ENCODE measurements around the gene NNT.
"Not testable (repeated sequence)": the region's sequence is repeated elsewhere in the genome, so short reads cannot be mapped to it uniquely, and the experiment has no call there.

The NNT gene

GRCh38 chr5:43555895-43556606 is 46.9 kb upstream of the NNT start:
- H3K9ac ChIP-seq (ENCODE audit: low read depth, low read length, poor library complexity, severe bottlenecking), result peak overlapping the region; percentile 97
- H3F3A ChIP-seq (ENCODE audit: low read depth), result no peaks in the 10 kb centered on the region
- peak overlapping the region; percentile 100 for H3K4me3 ChIP-seq (ENCODE audit: low read length, poor library complexity, severe bottlenecking)
- no peaks in the 10 kb centered on the region for H3K9me2 ChIP-seq (replicated peaks; ENCODE audit: low read depth, low read length)
- H3K4me2 ChIP-seq (ENCODE audit: low read depth, low read length, poor library complexity, severe bottlenecking), result peak overlapping the region; percentile 98
- peaks cover 9% of the 10 kb centered on the region for H3K36me3 ChIP-seq (ENCODE audit: insufficient read depth, low read length)
- H4K20me1 ChIP-seq (ENCODE audit: insufficient read depth, low read length, poor library complexity, severe bottlenecking), result peaks cover 46% of the 10 kb centered on the region
- peaks cover 54% of the 10 kb centered on the region for H3K79me2 ChIP-seq (ENCODE audit: insufficient read depth, low read length)
- no peaks in the 10 kb centered on the region for H3K27me3 ChIP-seq (ENCODE audit: insufficient read depth, low read length, poor library complexity, severe bottlenecking)
- no peak for TF ChIP-seq EZH2phosphoT487 (IDR thresholded peaks at IDR 0.05; ENCODE audit: borderline replicate concordance)
- TF ChIP-seq CTCF (conservative IDR thresholded peaks at IDR 0.05; ENCODE audit: low read length), result no peak; the same call in 1 of the 2 replicates
- H3K9me3 ChIP-seq (ENCODE audit: insufficient read depth, low read depth, low read length), result no peaks in the 10 kb centered on the region
- peaks cover 54% of the 10 kb centered on the region for H3K4me1 ChIP-seq (ENCODE audit: insufficient read depth, low read length, poor library complexity, severe bottlenecking)
- H2AFZ ChIP-seq (ENCODE audit: low read length), result peak overlapping the region; percentile 94

GRCh38 chr5:43556607-43556856 is 46.4 kb upstream of the NNT start:
- Histone ChIP-seq H3K4me3 (ENCODE audit: low read length, poor library complexity, severe bottlenecking) (peak overlapping the region; percentile 100), H3K4me2 (ENCODE audit: low read depth, low read length, poor library complexity, severe bottlenecking) (peak overlapping the region; percentile 98), H2AFZ (ENCODE audit: low read length) (peak overlapping the region; percentile 98), H3K9ac (ENCODE audit: low read depth, low read length, poor library complexity, severe bottlenecking) (peak overlapping the region; percentile 97), H4K20me1 (ENCODE audit: insufficient read depth, low read length, poor library complexity, severe bottlenecking) (peaks cover 41% of the 10 kb centered on the region), H3K4me1 (ENCODE audit: insufficient read depth, low read length, poor library complexity, severe bottlenecking) (peaks cover 51% of the 10 kb centered on the region), H3K79me2 (ENCODE audit: insufficient read depth, low read length) (peaks cover 49% of the 10 kb centered on the region)
- H3F3A ChIP-seq (ENCODE audit: low read depth); H3K9me2 ChIP-seq (replicated peaks; ENCODE audit: low read depth, low read length); H3K27me3 ChIP-seq (ENCODE audit: insufficient read depth, low read length, poor library complexity, severe bottlenecking); H3K36me3 ChIP-seq (ENCODE audit: insufficient read depth, low read length); H3K9me3 ChIP-seq (ENCODE audit: insufficient read depth, low read depth, low read length): not testable (repeated sequence)

- Histone ChIP-seq H3K9me3 (ENCODE audit: insufficient read depth, low read depth, low read length) (no peaks in the 10 kb centered on the region), H3K27me3 (ENCODE audit: insufficient read depth, low read length, poor library complexity, severe bottlenecking) (no peaks in the 10 kb centered on the region), H3K79me2 (ENCODE audit: insufficient read depth, low read length) (peaks cover 45% of the 10 kb centered on the region), H2AFZ (ENCODE audit: low read length) (peak within 1 kb of the TSS; percentile 98), H3F3A (ENCODE audit: low read depth) (no peaks in the 10 kb centered on the region), H3K4me3 (ENCODE audit: low read length, poor library complexity, severe bottlenecking) (peak within 1 kb of the TSS; percentile 100), H3K9ac (ENCODE audit: low read depth, low read length, poor library complexity, severe bottlenecking) (peak within 1 kb of the TSS; percentile 97), H3K36me3 (ENCODE audit: insufficient read depth, low read length) (peaks cover 5% of the 10 kb centered on the region), H3K9me2 (replicated peaks; ENCODE audit: low read depth, low read length) (no peaks in the 10 kb centered on the region), H3K4me1 (ENCODE audit: insufficient read depth, low read length, poor library complexity, severe bottlenecking) (peaks cover 46% of the 10 kb centered on the region), H3K4me2 (ENCODE audit: low read depth, low read length, poor library complexity, severe bottlenecking) (peak within 1 kb of the TSS; percentile 98), H4K20me1 (ENCODE audit: insufficient read depth, low read length, poor library complexity, severe bottlenecking) (peaks cover 36% of the 10 kb centered on the region)
- no peak for TF ChIP-seq EZH2phosphoT487 (IDR thresholded peaks at IDR 0.05; ENCODE audit: borderline replicate concordance)
- TF ChIP-seq CTCF (conservative IDR thresholded peaks at IDR 0.05; ENCODE audit: low read length), result peak; percentile 64
These were observed 46.0 kb upstream of the NNT start, which contains the start of gene PAIP1 for GRCh38 chr5:43556857-43557542. Gene PAIP1, minus strand, starts transcription at chr5:43557077. Its CDS starts 231 bp downstream, at chr5:43556846.

All from Loucy (cell line).